Transverse colon (tissue), 4 donors: ENCODE data around the gene IL17RE. TPM values are rescaled to one million over a fixed set of nuclear protein-coding genes. Genes with fewer than 3 reads are reported as not detected.

Experiments
- DNase-seq: peaks from one replicate; pipeline ENCODE4 v3.0.0-alpha.2; 2019
- H3K27ac ChIP-seq, 4 donors: fragments of 200-600 bp; sonication (generic); 2 replicates each; pipeline ENCODE4 v1.5.1; 2016 to 2018; ENCODE audit warnings: inconsistent platforms in 4 of 4
- H3K27me3 ChIP-seq: fragments of 200-600 bp; sonication (generic); 2 replicates; pipeline ENCODE4 v1.5.1; 2017; ENCODE audit warnings: inconsistent platforms
- H3K36me3 ChIP-seq, 4 donors: fragments of 200-600 bp; sonication (generic); 2 replicates each; pipeline ENCODE4 v1.5.1; 2017 to 2019; ENCODE audit warnings: inconsistent platforms in 4 of 4
- H3K4me1 ChIP-seq, 4 donors: fragments of 200-600 bp; sonication (generic); 2 replicates each; pipeline ENCODE4 v1.5.1; 2017 to 2020; ENCODE audit warnings: inconsistent platforms in 4 of 4
- H3K4me3 ChIP-seq, 4 donors: fragments of 200-600 bp; sonication (generic); 1 replicate in 1 of 4; 2 replicates in 3 of 4; pipeline versions ENCODE4 v1.5.1 to v1.6.1; 2017 to 2019; ENCODE audit warnings: inconsistent platforms in 4 of 4
- H3K9me3 ChIP-seq, 2 donors: fragments of 200-600 bp; sonication (generic); 2 replicates each; pipeline ENCODE4 v1.5.1; 2017 to 2019; ENCODE audit warnings: inconsistent platforms in 2 of 2
- CTCF ChIP-seq, 5 experiments: fragments of 200-600 bp in 3 of 5; fragments of 450-650 bp in 2 of 5; sonication (generic) in 3 of 5; IDR thresholded peaks; 1 replicate in 2 of 5; 2 replicates in 3 of 5; pipeline ENCODE4 v1.5.1; 2016 to 2017; ENCODE audit warnings: antibody characterized with exemption in 5 of 5, inconsistent platforms in 3 of 5, mild to moderate bottlenecking in 2 of 5, moderate library complexity in 1 of 5
- EP300 ChIP-seq: sonication (generic); formaldehyde crosslinking; IDR thresholded peaks from one replicate; pipeline ENCODE4 v1.6.1; 2017; ENCODE audit warnings: antibody characterized with exemption, low read depth
- POLR2A ChIP-seq: fragments of 450-650 bp; IDR thresholded peaks from one replicate; pipeline ENCODE4 v1.6.1; 2016; ENCODE audit warnings: antibody characterized with exemption, mild to moderate bottlenecking, moderate library complexity
- POLR2AphosphoS5 ChIP-seq, 3 donors: sonication (generic); formaldehyde crosslinking; IDR thresholded peaks; one replicate each; pipeline ENCODE4 v1.6.1; 2016; ENCODE audit warnings: antibody characterized with exemption in 3 of 3
- WGBS, 2 donors: methylation state at CpG; one replicate each; pipeline ENCODE4 v1.1.5; 2018; ENCODE audit warnings: low coverage in 1 of 2; 5-methylcytosine and 5-hydroxymethylcytosine counted together
- in situ Hi-C, 4 donors: fragments of 200-750 bp; cut with MboI; loops; one replicate each; pipeline versions ENCODE4 v1.15.0 to v1.15.1; 2017; ENCODE audit warnings: low sequenced_read_pairs in 3 of 4, low pct_ligation_motif_present in 1 of 4, low pct_unique_long_range_greater_than_20kb in 1 of 4
- intact Hi-C: fragments of 100-400 bp; cut with DNase I; formaldehyde crosslinking; loops from one replicate; pipeline ENCODE4 v1.15.1; 2023; ENCODE audit warnings: low total_unique reads
- total RNA-seq, 4 donors: library from RNA; depleted of rRNA; stranded (reverse); fragments of >200 nt; gene quantifications; one replicate each; pipeline ENCODE4 v1.1.0, GENCODE V29; 2016

The IL17RE gene
- total RNA-seq, 4 donors from 2014 or later: 81.5 to 178 (median 108) TPM

GRCh38 chr3:9913601-9914000 lies 11.0 kb downstream of the IL17RE start:
- intact Hi-C loops: loop anchor here (10.0 kb wide), 1 partner anchor 69 kb away; the partner anchor contains the start of gene RPUSD3

GRCh38 chr3:9914011-9914410 lies 11.4 kb downstream of the IL17RE start:
- TF ChIP-seq EP300 (no peak), CTCF (IDR thresholded peaks at IDR 0.05) (no peak), POLR2AphosphoS5 (IDR thresholded peaks at IDR 0.05) (no peak), POLR2A (no peak)
- Histone ChIP-seq H3K9me3 (no peaks in the 10 kb centered on the region), H3K4me3 (no peak overlapping the region), H3K36me3 (no peaks in the 10 kb centered on the region), H3K4me1 (peaks cover 28 to 44% (median 40%) of the 10 kb centered on the region in 4 donors), H3K27me3 (no peaks in the 10 kb centered on the region), H3K27ac (peak overlapping the region; percentile 90 to 95 (median 92))
- DNase-seq: no peak
- intact Hi-C loops: loop anchor here (10.0 kb wide), 1 partner anchor 69 kb away; the partner anchor contains the start of gene RPUSD3
- WGBS, 2 donors: 67% methylated on average over 1 of the region's 1 CpG; no CpG with 5 or more reads in 1 of the 2 donors
- in situ Hi-C loops: no loop called here

More at GRCh38 chr3:9913601-9914000, 11.0 kb downstream of the IL17RE start:
- no peak overlapping the region for H3K4me3 ChIP-seq
- 73% methylated on average over 5 of the region's 5 CpGs; no CpG with 5 or more reads in 1 of the 2 donors for WGBS, 2 donors
- TF ChIP-seq POLR2AphosphoS5 (IDR thresholded peaks at IDR 0.05): no peak
- no peak for TF ChIP-seq CTCF (IDR thresholded peaks at IDR 0.05)
- no peak for TF ChIP-seq POLR2A
- in situ Hi-C loops: no loop called here
- H3K27ac ChIP-seq: peak overlapping the region in 3 of 4 donors; percentile 7 to 95 (median 20)
- no peak for DNase-seq
- no peaks in the 10 kb centered on the region for H3K36me3 ChIP-seq
- no peaks in the 10 kb centered on the region for H3K9me3 ChIP-seq
- peaks cover 27 to 44% (median 40%) of the 10 kb centered on the region in 4 donors for H3K4me1 ChIP-seq
- no peaks in the 10 kb centered on the region for H3K27me3 ChIP-seq

GRCh38 chr3:9914559-9915253 lies 12.1 kb downstream of the IL17RE start:
- H3K9me3 ChIP-seq: no peaks in the 10 kb centered on the region
- H3K4me3 ChIP-seq: peak overlapping the region in 3 of 4 donors; percentile 53 to 72 (median 53)
- DNase-seq: no peak
- TF ChIP-seq EP300 (no peak), POLR2A (no peak), CTCF (IDR thresholded peaks at IDR 0.05) (no peak), POLR2AphosphoS5 (IDR thresholded peaks at IDR 0.05) (no peak)
- in situ Hi-C loops (no loop called here), intact Hi-C loops (loop anchor here (10.0 kb wide), 1 partner anchor 70 kb away; the partner anchor contains the start of gene RPUSD3)
- peak overlapping the region; percentile 90 to 95 (median 92) for H3K27ac ChIP-seq
- 47% methylated on average over 6 of the region's 15 CpGs; no CpG with 5 or more reads in 1 of the 2 donors for WGBS, 2 donors
- peaks cover 28 to 44% (median 40%) of the 10 kb centered on the region in 4 donors for H3K4me1 ChIP-seq
- H3K36me3 ChIP-seq: no peaks in the 10 kb centered on the region
- H3K27me3 ChIP-seq: no peaks in the 10 kb centered on the region

GRCh38 chr3:9915254-9916141 lies 12.8 kb downstream of the IL17RE start:
- H3K27me3 ChIP-seq: no peaks in the 10 kb centered on the region
- 0 to 1% methylated on average over 3 to 70 of the region's 99 CpGs for WGBS, 2 donors
- intact Hi-C loops (loop anchor here (10.0 kb wide), 1 partner anchor 71 kb away; the partner anchor contains the start of gene RPUSD3), in situ Hi-C loops (no loop called here)
- peak; percentile 77 for DNase-seq
- peak overlapping the region; percentile 90 to 95 (median 92) for H3K27ac ChIP-seq
- peak overlapping the region; percentile 53 to 72 (median 53) for H3K4me3 ChIP-seq
- no peaks in the 10 kb centered on the region for H3K36me3 ChIP-seq
- TF ChIP-seq EP300 (no peak), POLR2AphosphoS5 (IDR thresholded peaks at IDR 0.05) (peak; percentile 14 to 44 (median 41)), POLR2A (peak; percentile 48), CTCF (IDR thresholded peaks at IDR 0.05) (peak in 3 of 5 experiments; percentile 49 to 54 (median 50))
- no peaks in the 10 kb centered on the region for H3K9me3 ChIP-seq
- peaks cover 28 to 44% (median 40%) of the 10 kb centered on the region in 4 donors for H3K4me1 ChIP-seq
